ENCODE results near the gene GJA3. TPM values are rescaled to one million over a fixed set of nuclear protein-coding genes. Genes with fewer than 3 reads are reported as not detected.

The GJA3 gene
- total RNA-seq, 4 donors from 2014 or later, result 0.14 TPM; not detected in 3

DNA sequence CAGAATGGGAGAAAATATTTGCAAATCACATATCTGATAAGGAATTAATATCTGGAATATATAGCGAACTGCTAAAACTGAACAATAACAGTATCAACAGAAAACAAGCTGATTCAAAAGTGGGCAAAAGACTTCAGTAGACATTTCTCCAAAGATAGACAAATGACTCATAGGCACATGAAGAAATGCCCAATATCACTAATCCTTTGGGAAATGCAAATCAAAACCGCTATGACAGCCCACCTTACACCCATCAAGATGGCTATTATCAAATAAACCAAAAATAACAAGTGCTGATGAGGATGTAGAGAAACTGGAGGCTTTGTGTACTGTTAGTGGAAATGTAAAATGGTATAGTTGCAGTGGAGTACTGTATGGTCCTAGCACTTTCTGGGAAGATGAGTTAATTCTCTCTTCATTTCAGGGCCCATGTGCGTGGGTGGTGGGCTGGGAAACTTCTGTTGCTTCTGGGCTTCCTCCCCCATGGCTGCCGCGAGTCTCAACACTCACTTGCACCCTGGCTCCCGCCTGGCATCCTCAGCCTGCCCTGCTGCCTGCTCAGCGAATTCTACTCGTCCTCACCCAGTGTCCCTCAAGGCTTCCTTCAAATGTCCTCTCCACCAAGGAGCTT lies 12.4 kb upstream of the GJA3 start:
- no peak for DNase-seq
- H3K4me3 ChIP-seq, result no peak overlapping the region
- 78 to 82% methylated on average over 2 to 8 of the region's 8 CpGs for WGBS, 2 donors (ENCODE audit: low coverage in 1 of 2)
- H3K27me3 ChIP-seq, result peaks cover 24% of the 10 kb centered on the region
- intact Hi-C loops (cut with DNase I; ENCODE audit: low total_unique reads), result no loop called here
- H3K9me3 ChIP-seq, result no peaks in the 10 kb centered on the region
- in situ Hi-C loops (cut with MboI; ENCODE audit: low pct_ligation_motif_present in 1 of 4, low pct_unique_long_range_greater_than_20kb in 1 of 4, low sequenced_read_pairs in 3 of 4), result loop anchor here in 1 of 4 donors (25.0 kb wide), 1 partner anchor 236 kb away; no protein-coding TSS in a partner anchor
- TF ChIP-seq EP300 (IDR thresholded peaks at IDR 0.05; ENCODE audit: low read depth) (no peak), POLR2AphosphoS5 (IDR thresholded peaks at IDR 0.05) (no peak), POLR2A (IDR thresholded peaks at IDR 0.05) (no peak)
- TF ChIP-seq, protein P1, sequence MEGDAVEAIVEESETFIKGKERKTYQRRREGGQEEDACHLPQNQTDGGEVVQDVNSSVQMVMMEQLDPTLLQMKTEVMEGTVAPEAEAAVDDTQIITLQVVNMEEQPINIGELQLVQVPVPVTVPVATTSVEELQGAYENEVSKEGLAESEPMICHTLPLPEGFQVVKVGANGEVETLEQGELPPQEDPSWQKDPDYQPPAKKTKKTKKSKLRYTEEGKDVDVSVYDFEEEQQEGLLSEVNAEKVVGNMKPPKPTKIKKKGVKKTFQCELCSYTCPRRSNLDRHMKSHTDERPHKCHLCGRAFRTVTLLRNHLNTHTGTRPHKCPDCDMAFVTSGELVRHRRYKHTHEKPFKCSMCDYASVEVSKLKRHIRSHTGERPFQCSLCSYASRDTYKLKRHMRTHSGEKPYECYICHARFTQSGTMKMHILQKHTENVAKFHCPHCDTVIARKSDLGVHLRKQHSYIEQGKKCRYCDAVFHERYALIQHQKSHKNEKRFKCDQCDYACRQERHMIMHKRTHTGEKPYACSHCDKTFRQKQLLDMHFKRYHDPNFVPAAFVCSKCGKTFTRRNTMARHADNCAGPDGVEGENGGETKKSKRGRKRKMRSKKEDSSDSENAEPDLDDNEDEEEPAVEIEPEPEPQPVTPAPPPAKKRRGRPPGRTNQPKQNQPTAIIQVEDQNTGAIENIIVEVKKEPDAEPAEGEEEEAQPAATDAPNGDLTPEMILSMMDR (IDR thresholded peaks at IDR 0.05), result no peak
- H3K27ac ChIP-seq, result no peak overlapping the region
- no peaks in the 10 kb centered on the region for H3K36me3 ChIP-seq
- peaks cover 0 to 11% (median 5%) of the 10 kb centered on the region in 4 donors for H3K4me1 ChIP-seq

- DNase-seq, result no peak
- Histone ChIP-seq H3K4me3 (no peak overlapping the region), H3K27me3 (peaks cover 5% of the 10 kb centered on the region), H3K4me1 (peaks cover 0 to 11% (median 5%) of the 10 kb centered on the region in 4 donors), H3K9me3 (no peaks in the 10 kb centered on the region), H3K27ac (no peak overlapping the region), H3K36me3 (no peaks in the 10 kb centered on the region)
- in situ Hi-C loops (cut with MboI; ENCODE audit: low pct_ligation_motif_present in 1 of 4, low pct_unique_long_range_greater_than_20kb in 1 of 4, low sequenced_read_pairs in 3 of 4), result loop anchor here in 1 of 4 donors (25.0 kb wide), 1 partner anchor 234 kb away; no protein-coding TSS in a partner anchor
- intact Hi-C loops (cut with DNase I; ENCODE audit: low total_unique reads), result no loop called here
- 60 to 66% methylated on average over 1 of the region's 1 CpG for WGBS, 2 donors (ENCODE audit: low coverage in 1 of 2)
- no peak for TF ChIP-seq POLR2AphosphoS5 (IDR thresholded peaks at IDR 0.05)
- no peak for TF ChIP-seq POLR2A (IDR thresholded peaks at IDR 0.05)
- no peak for TF ChIP-seq EP300 (IDR thresholded peaks at IDR 0.05; ENCODE audit: low read depth)
- TF ChIP-seq, protein P1 (IDR thresholded peaks at IDR 0.05), result no peak
These were observed 10.5 kb upstream of the GJA3 start for GRCh38 chr13:20171364-20171763.

- peaks cover 0 to 11% (median 5%) of the 10 kb centered on the region in 4 donors for H3K4me1 ChIP-seq
- H3K4me3 ChIP-seq, result no peak overlapping the region
- in situ Hi-C loops (cut with MboI; ENCODE audit: low pct_ligation_motif_present in 1 of 4, low pct_unique_long_range_greater_than_20kb in 1 of 4, low sequenced_read_pairs in 3 of 4) (loop anchor here in 1 of 4 donors (25.0 kb wide), 1 partner anchor 234 kb away; no protein-coding TSS in a partner anchor), intact Hi-C loops (cut with DNase I; ENCODE audit: low total_unique reads) (no loop called here)
- TF ChIP-seq POLR2A (IDR thresholded peaks at IDR 0.05) (no peak), POLR2AphosphoS5 (IDR thresholded peaks at IDR 0.05) (no peak), EP300 (IDR thresholded peaks at IDR 0.05; ENCODE audit: low read depth) (no peak)
- TF ChIP-seq, protein P1 (IDR thresholded peaks at IDR 0.05), result no peak
- H3K36me3 ChIP-seq, result no peaks in the 10 kb centered on the region
- DNase-seq, result no peak
- WGBS, 2 donors (ENCODE audit: low coverage in 1 of 2), result 83 to 86% methylated on average over 4 to 5 of the region's 5 CpGs
- H3K27ac ChIP-seq, result no peak overlapping the region
- no peaks in the 10 kb centered on the region for H3K9me3 ChIP-seq
- H3K27me3 ChIP-seq, result peaks cover 4% of the 10 kb centered on the region
These were observed 10.1 kb upstream of the GJA3 start for GRCh38 chr13:20170921-20171320.

- no peaks in the 10 kb centered on the region for H3K9me3 ChIP-seq
- TF ChIP-seq EP300 (IDR thresholded peaks at IDR 0.05; ENCODE audit: low read depth) (no peak), POLR2A (IDR thresholded peaks at IDR 0.05) (no peak), POLR2AphosphoS5 (IDR thresholded peaks at IDR 0.05) (no peak)
- TF ChIP-seq, protein P1 (IDR thresholded peaks at IDR 0.05), result no peak
- WGBS, 2 donors (ENCODE audit: low coverage in 1 of 2), result 78% methylated on average over 7 of the region's 7 CpGs; no CpG with 5 or more reads in 1 of the 2 donors
- intact Hi-C loops (cut with DNase I; ENCODE audit: low total_unique reads), result loop anchor here (10.0 kb wide), 1 partner anchor 74 kb away; no protein-coding TSS in a partner anchor
- H3K27ac ChIP-seq, result no peak overlapping the region
- H3K36me3 ChIP-seq, result no peaks in the 10 kb centered on the region
- DNase-seq, result no peak
- peaks cover 11% of the 10 kb centered on the region for H3K27me3 ChIP-seq
- in situ Hi-C loops (cut with MboI; ENCODE audit: low pct_ligation_motif_present in 1 of 4, low pct_unique_long_range_greater_than_20kb in 1 of 4, low sequenced_read_pairs in 3 of 4), result loop anchor here in 1 of 4 donors (25.0 kb wide), 1 partner anchor 231 kb away; no protein-coding TSS in a partner anchor
- no peak overlapping the region for H3K4me3 ChIP-seq
- peaks cover 0 to 4% (median 0%) of the 10 kb centered on the region in 4 donors for H3K4me1 ChIP-seq
These were observed 7.5 kb upstream of the GJA3 start for GRCh38 chr13:20168396-20168795.

All from transverse colon (tissue), 4 donors.